Peyer's patch (tissue), 4 donors: Measurements from ENCODE around the gene PXMP2.

ENCODE experiments used
- CTCF ChIP-seq, 6 experiments: fragments of 450-650 bp in 4 of 6; fragments of 200-600 bp in 2 of 6; sonication (generic) in 1 of 6; IDR thresholded peaks; one replicate each; pipeline ENCODE4 v1.5.1; 2017 to 2019; ENCODE audit warnings: antibody characterized with exemption in 6 of 6, mild to moderate bottlenecking in 3 of 6, moderate library complexity in 1 of 6
- POLR2A ChIP-seq, 2 donors: fragments of 450-650 bp; IDR thresholded peaks; one replicate each; pipeline ENCODE4 v1.5.1; 2017; ENCODE audit warnings: antibody characterized with exemption in 2 of 2, mild to moderate bottlenecking in 2 of 2, moderate library complexity in 2 of 2

GRCh38 chr12:132729541-132730320, 42.3 kb downstream of the PXMP2 start:
- TF ChIP-seq CTCF (IDR thresholded peaks at IDR 0.05) = no peak
- TF ChIP-seq POLR2A (IDR thresholded peaks at IDR 0.05) = no peak
